WI38 (cell line): ENCODE results near the gene GALNT17.

Experiments
- H3K4me3 ChIP-seq: 2 replicates; pipeline ENCODE4 v1.5.1; 2011; ENCODE audit warnings: low read depth, mild to moderate bottlenecking, control low read depth, low read length
- CTCF ChIP-seq: IDR thresholded peaks from 2 replicates; pipeline ENCODE4 v1.5.1; 2012; ENCODE audit warnings: low read depth, mild to moderate bottlenecking, control low read depth, low read length

Gene GALNT17

GRCh38 chr7:71385330-71385729 lies 253.4 kb downstream of the GALNT17 start:
- no peak overlapping the region for H3K4me3 ChIP-seq
- no peak for TF ChIP-seq CTCF

- H3K4me3 ChIP-seq: no peak overlapping the region
- no peak for TF ChIP-seq CTCF
Measured at GRCh38 chr7:71386152-71386785, 254.3 kb downstream of the GALNT17 start.

GRCh38 chr7:71388181-71388580 lies 256.2 kb downstream of the GALNT17 start:
- no peak for TF ChIP-seq CTCF
- H3K4me3 ChIP-seq: no peak overlapping the region

GRCh38 chr7:71389976-71390375 lies 258.0 kb downstream of the GALNT17 start:
- TF ChIP-seq CTCF: no peak
- no peak overlapping the region for H3K4me3 ChIP-seq

- no peak overlapping the region for H3K4me3 ChIP-seq
- TF ChIP-seq CTCF: no peak
Measured at GRCh38 chr7:71393661-71394060, 261.7 kb downstream of the GALNT17 start.

- no peak for TF ChIP-seq CTCF
- H3K4me3 ChIP-seq: no peak overlapping the region
Measured at GRCh38 chr7:71402684-71403083, 270.7 kb downstream of the GALNT17 start.

- no peak overlapping the region for H3K4me3 ChIP-seq
- TF ChIP-seq CTCF: no peak
Measured at GRCh38 chr7:71403202-71403946, 271.4 kb downstream of the GALNT17 start.
